Mucosa of descending colon (tissue), 3 donors: ENCODE measurements around the gene RFNG. TPM values are rescaled to one million over a fixed set of nuclear protein-coding genes. Genes with fewer than 3 reads are reported as not detected.
A peak's percentile ranks its signal among the peaks of the same experiment; 100 is the strongest.

ENCODE experiments used
- ATAC-seq: fragments of 200-7000 bp; cut with Tn5 transposase; one replicate; pipeline ENCODE4 v1.9.1; 2020; ENCODE audit warnings: mild to moderate bottlenecking, moderate library complexity
- DNase-seq, 3 donors: peaks; one replicate each; pipeline ENCODE4 v3.0.0-alpha.2; 2020
- H3K36me3 ChIP-seq: fragments of 200-600 bp; one replicate; pipeline ENCODE4 v1.8.0; 2021; ENCODE audit warnings: low read depth, mild to moderate bottlenecking
- H3K4me1 ChIP-seq: fragments of 200-600 bp; one replicate; pipeline ENCODE4 v1.8.0; 2021; ENCODE audit warnings: low read depth, mild to moderate bottlenecking
- H3K4me3 ChIP-seq: fragments of 200-600 bp; one replicate; pipeline ENCODE4 v1.8.0; 2021; ENCODE audit warnings: mild to moderate bottlenecking
- H3K9me3 ChIP-seq: fragments of 200-600 bp; one replicate; pipeline ENCODE4 v1.8.0; 2021; ENCODE audit warnings: mild to moderate bottlenecking
- intact Hi-C, 2 donors: fragments of 100-400 bp; cut with DNase I in 1 of 2; cut with micrococcal nuclease in 1 of 2; formaldehyde crosslinking; loops; one replicate each; pipeline versions ENCODE4 v1.11.0 to v1.11.1; 2022; cut with DNase I, micrococcal nuclease
- total RNA-seq, 3 donors: library from RNA; stranded (reverse); fragmentation: NEBNext Ultra II Directional in 2 of 3; extraction: Animal tissue kit (Norgen Biotek cat#: 25700) in 2 of 3; gene quantifications; one replicate each; pipeline versions ENCODE4 v1.2.1 to v1.2.4, GENCODE V29; 2021 to 2023
- TF ChIP-seq, protein P1 (sequence below): fragments of 200-600 bp; IDR thresholded peaks from one replicate; pipeline ENCODE4 v1.8.0; 2022; ENCODE audit warnings: antibody characterized with exemption, mild to moderate bottlenecking
- donor health status: DM: no; HTN: no; CAD: no; lungs with moderate emphysema.
- donor health status: DM: no; HTN: no; CAD: no.
- donor health status: DM: no; HTN: yes; CAD: no.

RFNG gene
- total RNA-seq, 3 donors from 2014 or later, result 30.7 to 37.9 (median 30.9) TPM

DNA sequence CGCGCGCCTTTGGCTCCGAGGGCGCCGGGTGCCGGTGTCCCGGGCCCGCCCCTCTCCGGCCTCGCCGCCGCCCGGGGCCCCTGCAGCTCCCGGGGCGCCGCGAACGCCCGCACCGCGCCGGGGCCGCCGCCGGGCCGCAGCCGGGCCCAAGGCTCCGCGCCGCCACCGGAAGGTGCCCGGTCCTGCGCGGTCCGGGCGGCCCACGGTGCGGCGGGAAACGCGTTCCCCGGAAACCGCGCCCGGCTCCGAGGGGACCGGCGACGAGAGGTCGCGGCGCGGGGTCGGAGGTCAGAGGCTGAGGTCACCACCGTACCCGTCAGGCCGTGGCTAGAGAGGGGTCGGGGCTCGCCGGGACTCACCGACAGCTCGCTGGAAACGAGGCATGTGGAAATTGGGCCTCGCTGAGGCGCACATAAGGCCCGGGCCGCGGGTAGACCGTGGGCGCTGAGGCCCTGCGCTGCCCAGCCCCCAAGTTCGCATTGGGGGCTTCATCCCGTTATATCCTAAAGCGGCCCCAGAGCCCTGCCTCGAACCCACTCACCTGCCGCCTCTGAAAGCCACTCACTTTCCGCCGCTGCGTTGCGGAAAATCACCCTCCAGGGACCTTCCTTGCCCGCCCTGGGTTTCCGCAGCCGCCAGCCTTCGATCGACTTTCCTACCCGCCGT, 14.2 kb upstream of the RFNG start, which contains the start of gene DUS1L:
DUS1L (minus strand) TSS at position 167 of the 666 bp plus-strand sequence. CDS start 745 bp downstream, outside the sequence.
- ATAC-seq, result peak; percentile 85
- TF ChIP-seq, protein P1, sequence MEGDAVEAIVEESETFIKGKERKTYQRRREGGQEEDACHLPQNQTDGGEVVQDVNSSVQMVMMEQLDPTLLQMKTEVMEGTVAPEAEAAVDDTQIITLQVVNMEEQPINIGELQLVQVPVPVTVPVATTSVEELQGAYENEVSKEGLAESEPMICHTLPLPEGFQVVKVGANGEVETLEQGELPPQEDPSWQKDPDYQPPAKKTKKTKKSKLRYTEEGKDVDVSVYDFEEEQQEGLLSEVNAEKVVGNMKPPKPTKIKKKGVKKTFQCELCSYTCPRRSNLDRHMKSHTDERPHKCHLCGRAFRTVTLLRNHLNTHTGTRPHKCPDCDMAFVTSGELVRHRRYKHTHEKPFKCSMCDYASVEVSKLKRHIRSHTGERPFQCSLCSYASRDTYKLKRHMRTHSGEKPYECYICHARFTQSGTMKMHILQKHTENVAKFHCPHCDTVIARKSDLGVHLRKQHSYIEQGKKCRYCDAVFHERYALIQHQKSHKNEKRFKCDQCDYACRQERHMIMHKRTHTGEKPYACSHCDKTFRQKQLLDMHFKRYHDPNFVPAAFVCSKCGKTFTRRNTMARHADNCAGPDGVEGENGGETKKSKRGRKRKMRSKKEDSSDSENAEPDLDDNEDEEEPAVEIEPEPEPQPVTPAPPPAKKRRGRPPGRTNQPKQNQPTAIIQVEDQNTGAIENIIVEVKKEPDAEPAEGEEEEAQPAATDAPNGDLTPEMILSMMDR, result no peak
- Histone ChIP-seq H3K36me3 (no peaks in the 10 kb centered on the region), H3K9me3 (no peaks in the 10 kb centered on the region), H3K4me1 (peaks cover 16% of the 10 kb centered on the region), H3K4me3 (peak within 1 kb of the TSS; percentile 59)
- intact Hi-C loops, result no loop called here
- peak; percentile 51 to 78 (median 76) for DNase-seq

DNA sequence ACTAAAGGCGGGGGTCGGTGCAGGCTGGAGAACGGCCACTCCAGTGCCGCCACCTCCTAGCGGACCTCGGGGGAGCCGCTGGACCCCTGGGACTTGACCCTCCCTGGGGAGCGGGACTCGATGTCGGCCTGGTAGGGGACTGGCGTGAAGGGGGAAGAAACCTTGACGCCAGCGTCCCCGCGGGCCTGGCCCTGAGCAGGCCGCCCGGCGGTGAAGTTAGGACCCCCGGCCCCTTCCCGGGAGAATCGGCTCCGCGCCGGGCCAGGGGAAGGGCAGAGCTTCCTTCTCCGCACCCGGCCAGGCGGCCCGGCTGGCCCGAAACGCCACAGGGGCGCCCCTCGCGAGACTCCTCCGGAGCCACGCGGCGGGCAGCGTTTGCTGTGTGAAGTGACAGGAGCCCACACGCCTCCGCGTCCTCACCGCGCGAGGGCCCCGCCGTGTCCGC, 13.6 kb upstream of the RFNG start:
- peak in 1 of 3 donors; percentile 55 for DNase-seq
- TF ChIP-seq, protein P1, result no peak
- ATAC-seq, result peak; percentile 27
- Histone ChIP-seq H3K4me3 (peak overlapping the region; percentile 59), H3K9me3 (no peaks in the 10 kb centered on the region), H3K36me3 (no peaks in the 10 kb centered on the region), H3K4me1 (peaks cover 16% of the 10 kb centered on the region)
- intact Hi-C loops, result no loop called here

DNA sequence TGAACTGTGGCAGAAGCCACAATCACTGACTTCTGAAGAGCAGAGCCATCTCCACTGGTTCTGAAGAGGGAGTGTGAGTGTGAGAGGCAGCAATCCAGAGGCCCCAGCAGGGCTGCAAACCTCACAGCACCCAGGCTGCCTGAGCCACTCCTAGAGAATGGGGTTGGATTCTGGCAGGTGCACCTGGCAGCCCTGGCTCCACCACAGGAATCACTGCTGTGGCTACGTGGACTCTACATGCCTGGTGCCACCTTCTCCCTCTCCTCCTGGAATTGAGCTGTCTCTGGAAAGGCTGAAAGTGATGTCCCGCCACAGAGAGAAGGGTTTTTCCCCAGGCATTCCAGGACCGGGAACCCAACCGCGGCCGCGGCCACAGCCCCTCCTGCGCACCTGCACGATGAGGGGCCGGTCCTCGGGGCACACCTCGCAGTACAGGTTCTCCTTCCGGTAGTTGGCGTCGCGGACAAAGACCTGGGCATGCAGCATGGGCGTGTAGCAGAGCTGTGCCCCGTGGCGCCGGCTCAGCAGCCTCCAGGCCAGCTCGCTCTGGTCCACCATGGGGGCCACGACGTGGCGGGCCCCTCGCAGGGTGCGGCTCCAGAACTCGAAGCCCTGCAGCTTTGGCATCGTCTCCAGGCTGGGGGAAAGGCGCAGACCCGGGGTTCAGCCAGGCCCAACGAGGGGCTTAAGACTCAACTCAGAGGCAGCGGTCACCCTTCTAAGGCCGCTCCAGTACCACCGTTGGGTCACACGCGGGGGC, 13.0 kb upstream of the RFNG start:
- H3K9me3 ChIP-seq, result no peaks in the 10 kb centered on the region
- ATAC-seq, result peak; percentile 85
- H3K4me1 ChIP-seq, result peaks cover 16% of the 10 kb centered on the region
- peak overlapping the region; percentile 59 for H3K4me3 ChIP-seq
- intact Hi-C loops, result no loop called here
- TF ChIP-seq, protein P1, result no peak
- DNase-seq, result peak in 2 of 3 donors; percentile 64 to 73
- H3K36me3 ChIP-seq, result no peaks in the 10 kb centered on the region

DNA sequence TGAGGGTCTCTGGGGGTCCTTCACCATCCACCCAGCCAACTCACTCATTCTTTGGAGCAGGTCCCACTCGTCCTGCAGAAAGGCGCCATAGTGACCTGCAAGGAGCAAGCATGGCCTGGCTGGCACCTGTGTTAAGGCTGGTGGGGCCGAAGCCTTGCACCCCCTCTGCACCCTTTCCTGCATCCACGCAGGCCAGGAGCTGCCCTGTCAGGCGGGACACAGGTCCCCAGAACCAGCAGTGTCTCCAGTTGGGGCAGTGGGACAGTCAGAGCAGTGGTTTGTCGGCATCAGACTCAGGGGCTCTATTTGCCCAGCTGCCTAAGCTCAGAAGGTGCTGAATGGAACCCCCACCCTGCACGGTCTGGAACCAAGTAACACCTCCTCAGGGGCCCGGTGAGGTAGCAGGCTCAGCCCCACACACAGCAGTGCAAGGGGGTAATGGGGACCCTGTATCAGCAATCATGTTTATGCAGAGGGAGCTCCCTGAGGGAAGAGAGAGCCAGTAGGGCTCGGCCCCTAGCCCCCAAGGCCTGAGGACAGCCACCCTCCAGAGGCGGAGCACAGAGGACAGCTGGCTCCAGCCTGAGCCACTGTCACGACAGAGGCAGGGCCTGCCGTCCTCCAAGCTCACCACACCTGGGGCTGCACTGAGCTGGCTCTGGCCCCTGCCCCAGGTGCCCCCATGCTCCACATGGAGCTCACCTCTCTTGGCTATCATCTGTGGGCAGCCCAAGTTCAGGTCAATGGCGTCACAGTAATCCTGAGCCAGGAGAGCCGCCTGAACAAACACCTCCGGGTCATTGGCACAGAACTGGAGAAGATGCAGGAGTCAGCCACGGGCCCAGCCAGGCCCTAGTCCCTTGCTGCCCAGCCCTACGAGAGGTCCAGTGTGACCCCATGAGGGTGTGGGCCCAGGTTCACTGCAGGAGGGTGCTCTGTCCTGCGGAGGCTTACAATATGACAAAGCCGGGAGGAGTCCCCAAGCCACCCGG, 12.1 kb upstream of the RFNG start:
- Histone ChIP-seq H3K36me3 (no peaks in the 10 kb centered on the region), H3K4me3 (no peak overlapping the region), H3K9me3 (no peaks in the 10 kb centered on the region), H3K4me1 (peaks cover 16% of the 10 kb centered on the region)
- TF ChIP-seq, protein P1, result no peak
- ATAC-seq (no peak), DNase-seq (no peak)
- intact Hi-C loops, result no loop called here

DNA sequence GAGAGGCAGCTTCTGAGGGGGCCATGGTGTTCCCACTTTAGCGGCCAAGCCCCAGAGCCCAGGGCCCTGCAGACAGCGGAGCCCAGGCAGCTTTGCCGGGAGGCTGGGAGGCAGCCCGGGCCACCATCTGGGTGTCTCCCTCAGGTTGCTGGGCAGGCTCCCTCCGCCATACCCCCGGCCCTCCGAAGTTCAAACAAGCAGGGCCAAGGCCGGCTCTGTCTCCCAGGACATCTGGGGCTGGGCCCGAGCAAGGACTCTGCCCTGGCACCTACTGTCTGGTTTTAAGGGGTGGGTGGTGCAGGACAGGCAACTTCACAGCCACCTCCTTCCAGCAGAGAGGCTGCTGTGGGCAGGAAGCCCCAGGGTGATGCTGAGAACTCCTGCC, 11.4 kb upstream of the RFNG start:
- intact Hi-C loops, result no loop called here
- H3K36me3 ChIP-seq, result no peaks in the 10 kb centered on the region
- TF ChIP-seq, protein P1, result no peak
- DNase-seq (no peak), ATAC-seq (no peak)
- H3K4me3 ChIP-seq, result no peak overlapping the region
- H3K9me3 ChIP-seq, result no peaks in the 10 kb centered on the region
- H3K4me1 ChIP-seq, result peaks cover 16% of the 10 kb centered on the region
